ENCODE data around the gene SP2. TPM values are rescaled to one million over a fixed set of nuclear protein-coding genes. Genes with fewer than 3 reads are reported as not detected.
"Not testable (repeated sequence)": the region's sequence is repeated elsewhere in the genome, so short reads cannot be mapped to it uniquely, and the experiment has no call there.

SP2 gene
- total RNA-seq, 6 donors from 2014 or later: 7.6 to 19.4 (median 13.1) TPM

- no peak overlapping the region for H3K27ac ChIP-seq
- WGBS, 2 donors: 80% methylated on average over 4 of the region's 4 CpGs
- H3K27me3 ChIP-seq: no peaks in the 10 kb centered on the region
- no peak for ATAC-seq (ENCODE audit: low FRiP score in 2 of 2)
- H3K4me1 ChIP-seq: no peaks in the 10 kb centered on the region
- no peak for DNase-seq
- H3K4me3 ChIP-seq: no peak overlapping the region
- H3K9me3 ChIP-seq: no peaks in the 10 kb centered on the region
- H3K36me3 ChIP-seq: peaks cover 0 to 45% (median 37%) of the 10 kb centered on the region in 4 donors
- TF ChIP-seq POLR2A (IDR thresholded peaks at IDR 0.05) (no peak), POLR2AphosphoS5 (IDR thresholded peaks at IDR 0.05) (no peak), EP300 (IDR thresholded peaks at IDR 0.05) (no peak)
These were observed 35.8 kb downstream of the SP2 start for GRCh38 chr17:47931848-47932247.

GRCh38 chr17:47934856-47935255, 38.8 kb downstream of the SP2 start:
- TF ChIP-seq POLR2AphosphoS5 (IDR thresholded peaks at IDR 0.05) (no peak), EP300 (IDR thresholded peaks at IDR 0.05) (no peak), POLR2A (IDR thresholded peaks at IDR 0.05) (no peak), CTCF (IDR thresholded peaks at IDR 0.05) (no peak)
- WGBS, 2 donors: 89 to 96% methylated on average over 1 of the region's 1 CpG
- H3K9me3 ChIP-seq: no peaks in the 10 kb centered on the region
- no peak overlapping the region for H3K27ac ChIP-seq
- ATAC-seq (ENCODE audit: low FRiP score in 2 of 2): no peak
- no peaks in the 10 kb centered on the region for H3K4me1 ChIP-seq
- H3K27me3 ChIP-seq: no peaks in the 10 kb centered on the region
- DNase-seq: no peak
- no peak overlapping the region for H3K4me3 ChIP-seq
- H3K36me3 ChIP-seq: peaks cover 0 to 17% (median 11%) of the 10 kb centered on the region in 4 donors

GRCh38 chr17:47935468-47935867, 39.4 kb downstream of the SP2 start:
- H3K4me1 ChIP-seq; H3K4me3 ChIP-seq; H3K9me3 ChIP-seq; H3K27me3 ChIP-seq; DNase-seq; H3K27ac ChIP-seq; ATAC-seq (ENCODE audit: low FRiP score in 2 of 2): not testable (repeated sequence)
- peaks cover 0 to 11% (median 5%) of the 10 kb centered on the region in 4 donors for H3K36me3 ChIP-seq
- 74 to 78% methylated on average over 3 of the region's 3 CpGs for WGBS, 2 donors

- Histone ChIP-seq H3K27me3 (no peaks in the 10 kb centered on the region), H3K4me1 (peaks cover 6 to 9% (median 7%) of the 10 kb centered on the region in 4 donors), H3K9me3 (no peaks in the 10 kb centered on the region), H3K36me3 (peaks cover 0 to 7% (median 3%) of the 10 kb centered on the region in 4 donors), H3K27ac (no peak overlapping the region), H3K4me3 (no peak overlapping the region)
- no peak for TF ChIP-seq POLR2A (IDR thresholded peaks at IDR 0.05)
- no peak for TF ChIP-seq POLR2AphosphoS5 (IDR thresholded peaks at IDR 0.05)
- no peak for TF ChIP-seq EP300 (IDR thresholded peaks at IDR 0.05)
- TF ChIP-seq CTCF (IDR thresholded peaks at IDR 0.05): no peak
- ATAC-seq (ENCODE audit: low FRiP score in 2 of 2) (no peak), DNase-seq (no peak)
- 58 to 84% methylated on average over 4 to 5 of the region's 5 CpGs for WGBS, 2 donors
These were observed 39.9 kb downstream of the SP2 start for GRCh38 chr17:47935961-47936360.

- Histone ChIP-seq H3K9me3 (no peaks in the 10 kb centered on the region), H3K36me3 (peaks cover 0 to 1% (median 0%) of the 10 kb centered on the region in 4 donors), H3K4me3 (no peak overlapping the region), H3K27me3 (no peaks in the 10 kb centered on the region), H3K4me1 (peaks cover 15 to 22% (median 18%) of the 10 kb centered on the region in 4 donors), H3K27ac (no peak overlapping the region)
- TF ChIP-seq EP300 (IDR thresholded peaks at IDR 0.05): no peak
- TF ChIP-seq POLR2A (IDR thresholded peaks at IDR 0.05): no peak
- no peak for TF ChIP-seq CTCF (IDR thresholded peaks at IDR 0.05)
- TF ChIP-seq POLR2AphosphoS5 (IDR thresholded peaks at IDR 0.05): no peak
- WGBS, 2 donors: 80 to 95% methylated on average over 5 of the region's 5 CpGs
- ATAC-seq (ENCODE audit: low FRiP score in 2 of 2): no peak
- no peak for DNase-seq
These were observed 41.9 kb downstream of the SP2 start for GRCh38 chr17:47937941-47938340.

Data from upper lobe of left lung (tissue), 6 donors.